ENCODE measurements around the gene BANP.
A peak's percentile ranks its signal among the peaks of the same experiment; 100 is the strongest.
"Not testable (repeated sequence)": the region's sequence is repeated elsewhere in the genome, so short reads cannot be mapped to it uniquely, and the experiment has no call there.

The BANP gene, protein sequence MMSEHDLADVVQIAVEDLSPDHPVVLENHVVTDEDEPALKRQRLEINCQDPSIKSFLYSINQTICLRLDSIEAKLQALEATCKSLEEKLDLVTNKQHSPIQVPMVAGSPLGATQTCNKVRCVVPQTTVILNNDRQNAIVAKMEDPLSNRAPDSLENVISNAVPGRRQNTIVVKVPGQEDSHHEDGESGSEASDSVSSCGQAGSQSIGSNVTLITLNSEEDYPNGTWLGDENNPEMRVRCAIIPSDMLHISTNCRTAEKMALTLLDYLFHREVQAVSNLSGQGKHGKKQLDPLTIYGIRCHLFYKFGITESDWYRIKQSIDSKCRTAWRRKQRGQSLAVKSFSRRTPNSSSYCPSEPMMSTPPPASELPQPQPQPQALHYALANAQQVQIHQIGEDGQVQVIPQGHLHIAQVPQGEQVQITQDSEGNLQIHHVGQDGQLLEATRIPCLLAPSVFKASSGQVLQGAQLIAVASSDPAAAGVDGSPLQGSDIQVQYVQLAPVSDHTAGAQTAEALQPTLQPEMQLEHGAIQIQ

GRCh38 chr16:87950765-87951551 lies at the start of gene BANP:
TSS of gene BANP (plus strand) at chr16:87951434. CDS start at chr16:87975116, 23,682 bp downstream.
- DNase-seq (ENCODE audit: low read depth in 1 of 2, low spot score in 1 of 2) = peak; percentile 90 to 95

DNA sequence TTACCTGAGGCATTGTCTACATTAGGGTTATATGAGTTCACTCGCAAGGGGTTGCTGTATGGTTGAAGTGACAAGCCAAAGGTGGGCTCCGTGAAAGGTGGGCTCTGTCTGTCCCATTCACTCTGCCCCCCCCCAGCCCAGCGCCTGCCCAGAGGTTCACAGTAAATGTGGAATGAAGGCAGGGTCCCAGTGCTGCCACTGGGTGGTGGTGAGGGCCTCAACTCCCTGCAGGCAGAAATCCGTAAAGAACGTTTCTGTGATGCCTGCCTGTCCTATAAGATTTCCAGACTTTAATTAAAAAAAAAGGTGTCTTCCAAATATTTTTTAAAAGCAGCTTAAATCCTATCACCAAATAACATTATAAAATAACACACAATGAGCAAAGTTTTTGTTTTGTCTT lies 46.3 kb upstream of the BANP start:
- DNase-seq (ENCODE audit: low read depth in 1 of 2, low spot score in 1 of 2) = not testable (repeated sequence)

DNA sequence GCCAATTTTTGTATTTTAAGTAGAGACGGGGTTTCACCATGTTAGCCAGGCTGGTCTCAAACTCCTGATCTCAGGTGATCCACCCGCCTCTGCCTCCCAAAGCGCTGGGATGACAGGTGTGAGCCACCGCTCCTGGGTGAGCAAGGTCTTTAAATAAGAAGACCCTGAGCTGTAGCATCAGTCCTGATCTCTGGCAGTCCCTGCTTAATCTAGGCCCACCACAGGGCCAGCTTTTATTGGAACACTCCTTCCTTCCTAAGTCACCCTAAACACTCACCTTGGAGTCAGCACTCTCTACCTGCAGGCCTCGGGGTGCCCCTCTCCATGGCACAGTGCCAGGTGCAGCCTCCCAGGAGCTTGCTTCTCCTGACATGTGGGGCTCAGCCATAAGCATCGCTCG lies 45.7 kb upstream of the BANP start:
- not testable (repeated sequence) for DNase-seq (ENCODE audit: low read depth in 1 of 2, low spot score in 1 of 2)

DNA sequence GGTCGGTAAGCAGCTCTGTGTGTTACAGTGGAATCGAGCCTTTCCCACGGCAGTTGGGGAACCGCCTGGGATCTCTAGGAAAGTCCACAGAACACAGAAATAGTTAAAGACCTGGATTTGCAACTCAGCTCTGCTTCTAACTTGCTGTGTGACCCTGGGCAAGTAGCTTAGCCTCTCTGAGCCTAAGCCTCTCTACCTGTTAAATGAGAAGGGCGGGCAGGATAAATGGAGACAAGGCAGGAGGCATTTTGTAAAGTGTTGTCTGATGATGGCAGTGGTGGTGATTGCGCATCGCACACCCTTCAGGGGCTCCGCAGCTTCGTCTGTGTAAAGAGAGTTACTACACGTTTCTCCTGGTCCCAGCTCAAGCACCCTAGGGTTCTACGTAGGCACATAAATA lies 43.1 kb upstream of the BANP start:
- not testable (repeated sequence) for DNase-seq (ENCODE audit: low read depth in 1 of 2, low spot score in 1 of 2)

DNA sequence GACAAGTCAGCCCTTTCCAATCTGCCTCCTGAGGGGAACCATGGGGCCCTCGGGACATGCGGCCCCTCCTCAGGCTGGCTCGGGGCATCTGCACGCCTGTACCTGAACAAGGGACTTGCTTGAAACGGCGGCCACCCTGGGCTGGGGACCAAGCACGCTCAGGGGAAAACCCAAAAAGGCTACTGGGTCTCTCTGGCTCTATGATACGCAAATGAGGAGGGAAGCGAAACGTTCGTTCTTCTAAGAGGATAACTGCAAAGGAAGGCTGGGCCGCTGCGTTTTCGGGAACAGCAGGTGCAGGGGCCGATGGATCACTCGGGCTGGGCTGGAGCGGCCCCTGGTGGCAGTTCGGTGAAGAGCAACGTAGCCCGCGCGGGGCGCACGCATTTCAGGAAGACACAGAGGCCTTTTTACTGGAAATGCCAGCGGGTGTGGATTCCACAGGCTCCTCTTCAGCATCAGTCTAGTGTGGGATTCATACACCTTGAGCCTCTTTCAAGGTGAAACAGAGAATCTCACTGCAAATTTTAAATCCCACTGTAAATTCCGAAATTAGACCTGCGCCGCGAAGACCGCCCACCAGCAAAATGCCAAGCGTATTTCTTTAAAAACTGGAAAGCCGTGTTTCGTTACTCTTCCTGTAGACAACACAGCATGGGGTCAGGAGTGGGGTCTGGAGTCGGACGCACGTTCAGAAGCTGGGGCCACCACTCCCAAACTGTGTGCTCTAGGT lies 41.9 kb upstream of the BANP start:
- DNase-seq (ENCODE audit: low read depth in 1 of 2, low spot score in 1 of 2) = peak; percentile 63 to 87

DNA sequence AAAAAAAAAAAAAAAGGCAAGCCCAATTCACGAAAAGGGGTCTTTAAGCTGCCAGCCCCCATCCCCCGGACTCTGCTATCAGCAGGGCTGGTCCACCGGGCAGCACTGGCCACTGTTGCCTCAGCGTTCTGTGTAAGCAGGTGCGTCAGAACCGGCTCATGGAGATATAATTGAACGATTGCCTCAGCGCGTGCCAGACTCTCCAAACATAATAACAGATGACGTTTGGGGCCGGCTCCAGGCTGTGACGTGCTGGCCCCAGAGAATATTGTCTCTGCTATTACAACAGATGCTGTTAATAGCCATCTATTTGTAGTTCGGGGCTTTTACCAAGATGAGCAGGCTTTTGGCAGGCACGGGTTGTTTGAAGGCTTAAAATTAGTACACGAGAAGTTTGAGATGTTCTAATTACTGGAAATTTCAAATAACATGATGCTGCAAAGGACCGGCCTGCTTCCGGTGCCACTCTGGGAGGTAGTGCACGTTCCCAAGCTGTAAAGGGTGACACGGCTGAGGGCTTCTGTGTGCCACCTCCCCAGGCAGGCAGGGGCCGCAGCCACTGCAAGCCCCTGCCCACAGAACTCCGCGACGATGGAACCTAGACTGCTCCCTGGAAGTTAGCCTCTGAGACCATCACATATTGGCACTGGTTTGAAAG lies 40.0 kb upstream of the BANP start:
- not testable (repeated sequence) for DNase-seq (ENCODE audit: low read depth in 1 of 2, low spot score in 1 of 2)

DNA sequence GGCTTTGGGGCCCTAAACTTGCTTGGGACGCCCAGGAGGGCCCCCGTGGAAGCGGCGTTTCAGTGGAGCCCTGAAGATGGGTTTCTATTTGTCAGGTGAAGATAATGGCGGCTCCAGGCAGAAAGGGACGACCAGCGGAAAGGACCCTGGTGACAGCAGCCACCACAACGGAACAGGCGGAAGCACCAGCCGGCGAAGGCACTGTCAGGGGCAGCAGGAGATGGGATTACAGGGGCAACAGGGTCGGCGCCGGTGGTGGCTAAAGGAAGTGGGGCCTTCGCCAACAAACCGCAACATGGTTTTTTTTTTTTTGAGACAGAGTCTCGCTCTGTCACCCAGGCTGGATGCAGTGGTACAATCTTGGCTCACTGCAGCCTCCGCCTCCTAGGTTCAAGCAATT lies 38.5 kb upstream of the BANP start:
- DNase-seq (ENCODE audit: low read depth in 1 of 2, low spot score in 1 of 2) = not testable (repeated sequence)

GRCh38 chr16:87914021-87914725 lies 37.1 kb upstream of the BANP start:
- DNase-seq (ENCODE audit: low read depth in 1 of 2, low spot score in 1 of 2) = not testable (repeated sequence)

- DNase-seq (ENCODE audit: low read depth in 1 of 2, low spot score in 1 of 2) = no peak
Measured at GRCh38 chr16:87914812-87915211, 36.4 kb upstream of the BANP start.

GRCh38 chr16:87917503-87917902 lies 33.7 kb upstream of the BANP start:
- DNase-seq (ENCODE audit: low read depth in 1 of 2, low spot score in 1 of 2) = no peak

DNA sequence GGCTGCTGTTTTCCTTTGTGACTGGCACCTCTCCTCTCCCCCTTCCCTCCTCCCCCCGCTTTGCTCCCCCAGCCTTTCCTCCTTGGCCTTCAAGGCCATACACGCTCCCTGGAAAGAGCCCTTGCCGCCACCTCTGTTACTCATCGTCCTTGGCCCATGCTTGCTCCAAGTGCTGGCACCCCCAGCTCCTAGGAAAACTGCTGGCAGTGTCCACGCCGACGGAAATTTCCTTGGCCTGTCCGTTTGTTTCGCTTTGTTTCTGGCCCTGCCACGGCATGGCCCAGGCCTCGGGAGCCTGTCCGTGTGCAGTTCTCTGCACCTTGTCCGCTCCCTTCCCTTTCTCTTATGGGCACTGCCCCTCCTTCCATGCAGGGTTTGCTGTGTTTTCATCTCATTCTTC lies 32.9 kb upstream of the BANP start:
- DNase-seq (ENCODE audit: low read depth in 1 of 2, low spot score in 1 of 2) = no peak

- DNase-seq (ENCODE audit: low read depth in 1 of 2, low spot score in 1 of 2) = no peak
Measured at GRCh38 chr16:87918866-87919680, 32.2 kb upstream of the BANP start.

DNA sequence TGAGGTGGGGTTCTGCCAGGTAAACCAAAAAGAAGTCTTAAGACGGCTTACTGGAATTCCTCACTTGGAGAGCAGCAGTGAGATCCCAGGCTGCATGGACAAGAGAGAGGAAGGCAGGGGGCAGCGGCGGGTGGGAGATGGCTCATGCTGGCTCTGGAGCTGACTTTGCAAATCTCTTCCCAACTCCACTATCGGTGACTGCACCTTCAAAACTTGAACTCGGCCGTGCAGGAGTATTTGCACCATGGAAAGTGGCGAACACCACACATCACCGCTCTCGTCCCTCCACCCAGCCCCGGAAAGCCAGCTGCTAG lies 31.6 kb upstream of the BANP start:
- no peak for DNase-seq (ENCODE audit: low read depth in 1 of 2, low spot score in 1 of 2)

- no peak for DNase-seq (ENCODE audit: low read depth in 1 of 2, low spot score in 1 of 2)
Measured at GRCh38 chr16:87921236-87921773, 29.9 kb upstream of the BANP start.

DNA sequence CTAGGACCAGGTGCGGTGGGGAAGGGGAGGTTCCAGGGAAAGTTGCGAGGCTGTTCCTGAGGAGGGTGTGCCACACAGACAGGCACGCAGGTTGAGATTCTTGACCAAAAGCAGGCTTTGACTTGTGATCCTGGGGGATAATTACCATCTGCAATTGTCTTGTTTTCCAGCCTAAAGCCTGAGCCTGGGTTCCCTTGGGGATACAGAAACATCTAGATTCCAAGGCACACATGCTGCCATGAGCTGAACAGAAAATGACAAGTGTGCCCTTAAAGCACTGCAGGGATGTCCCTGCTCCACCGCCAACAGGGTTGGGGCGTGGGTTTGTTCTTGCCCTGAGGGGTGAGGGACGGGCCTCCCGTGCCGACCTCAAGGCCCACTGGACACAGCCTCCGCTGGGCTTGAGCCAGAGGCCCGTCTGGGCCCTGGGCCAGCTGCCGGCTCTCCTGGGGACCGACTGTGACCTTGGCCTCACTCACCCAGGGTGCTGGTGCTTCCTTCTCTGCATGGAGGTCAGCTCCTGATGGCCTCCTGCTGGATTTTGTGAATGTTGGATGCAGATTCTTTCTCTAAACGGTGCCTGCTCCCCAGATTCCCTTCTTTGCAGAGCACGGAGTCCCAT lies 28.9 kb upstream of the BANP start:
- DNase-seq (ENCODE audit: low read depth in 1 of 2, low spot score in 1 of 2) = no peak

DNA sequence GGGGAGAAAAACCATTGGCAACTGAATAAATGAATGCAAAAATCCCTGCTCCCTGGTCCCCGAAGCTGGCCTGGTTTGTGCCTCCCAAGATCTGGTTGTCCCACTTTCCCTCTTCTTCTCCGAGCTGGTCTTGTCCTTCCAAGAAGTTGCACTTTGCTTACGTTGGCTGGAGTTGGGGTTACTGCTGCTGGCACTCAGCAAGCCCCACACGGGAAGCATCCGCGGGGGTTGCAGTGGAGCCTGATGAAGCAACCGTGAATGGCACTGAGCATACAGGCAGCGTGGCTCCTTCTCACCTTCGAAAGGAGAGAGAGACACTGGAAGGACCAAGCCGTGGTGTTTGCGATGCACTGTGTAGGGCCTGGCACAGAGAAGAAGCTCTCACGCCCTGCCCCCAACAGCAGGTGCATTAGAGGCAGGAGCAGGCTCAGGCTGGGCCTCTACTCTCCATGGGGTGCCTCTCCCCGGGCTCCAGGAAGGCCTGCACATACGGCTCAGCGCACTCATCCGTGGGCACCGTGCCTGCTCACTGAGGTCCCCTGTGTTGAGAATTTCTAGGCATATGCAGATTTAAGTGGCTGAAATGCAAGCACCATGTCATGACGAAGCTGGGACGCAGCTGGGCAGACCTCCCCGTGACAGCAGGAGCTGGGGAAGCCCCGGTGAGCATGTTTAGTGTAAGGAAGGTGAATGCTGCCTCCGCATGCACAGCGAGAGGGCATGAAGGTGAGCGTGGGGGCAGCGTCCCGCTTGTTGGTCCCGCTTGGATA lies 27.0 kb upstream of the BANP start:
- no peak for DNase-seq (ENCODE audit: low read depth in 1 of 2, low spot score in 1 of 2)

DNA sequence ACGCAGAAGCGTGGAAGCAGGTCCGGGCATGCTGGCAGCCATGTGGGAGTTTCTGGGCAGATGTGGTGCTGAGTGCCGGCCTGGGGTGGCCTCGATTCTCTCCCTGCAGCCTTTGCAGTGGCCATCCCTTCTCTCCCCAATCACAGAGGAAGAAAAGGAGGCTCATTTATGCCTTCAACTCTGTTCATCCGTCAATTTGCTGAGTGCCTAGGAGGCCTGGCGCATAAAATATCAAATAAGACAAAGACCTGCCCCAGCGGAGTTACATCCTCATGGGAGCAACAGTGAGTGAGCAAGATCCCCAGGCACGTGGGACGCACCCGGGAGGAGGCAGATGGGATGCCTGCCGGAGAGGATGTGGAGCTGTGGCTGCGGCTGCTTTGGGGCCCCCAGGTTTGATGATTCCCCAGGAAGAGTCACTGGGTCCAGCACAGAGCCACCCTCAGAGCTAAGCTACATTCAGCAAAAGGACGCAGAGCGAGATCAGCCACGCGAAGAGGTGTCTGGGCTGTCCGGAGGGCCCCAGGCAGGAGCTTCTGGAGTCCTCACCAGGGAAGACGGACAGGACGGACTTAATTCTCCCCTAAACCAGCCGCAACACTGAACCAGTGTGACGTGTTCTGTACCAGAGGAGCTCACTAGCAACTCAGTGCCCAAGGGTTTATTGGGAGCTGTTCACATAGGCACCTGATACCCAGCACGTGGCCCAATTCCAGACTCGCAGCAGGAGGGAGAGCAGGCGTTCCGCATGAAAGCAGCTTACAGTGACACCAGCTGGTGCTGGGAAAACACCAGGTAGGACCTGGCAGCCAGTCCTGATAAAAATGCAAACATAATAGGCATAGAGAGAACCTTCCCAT lies 26.2 kb upstream of the BANP start:
- no peak for DNase-seq (ENCODE audit: low read depth in 1 of 2, low spot score in 1 of 2)
